GM18507 (cell line): ENCODE data around the gene FAM219B.
A peak's percentile ranks its signal among the peaks of the same experiment; 100 is the strongest.

ENCODE experiments used
- DNase-seq: peaks from one replicate; pipeline ENCODE4 v3.0.0; 2011; ENCODE audit warnings: low read depth; ENCODE audit not compliant: insufficient read length; ENCODE audit errors: extremely low spot score
- FAIRE-seq: peaks from 2 replicates; lab custom pipeline; 2011; peaks lifted over from hg19 to GRCh38; lab: Jason Lieb, UNC

Gene FAM219B

GRCh38 chr15:74884428-74885223 lies 22.0 kb downstream of the FAM219B start:
- FAIRE-seq (no peak), DNase-seq (no peak)

DNA sequence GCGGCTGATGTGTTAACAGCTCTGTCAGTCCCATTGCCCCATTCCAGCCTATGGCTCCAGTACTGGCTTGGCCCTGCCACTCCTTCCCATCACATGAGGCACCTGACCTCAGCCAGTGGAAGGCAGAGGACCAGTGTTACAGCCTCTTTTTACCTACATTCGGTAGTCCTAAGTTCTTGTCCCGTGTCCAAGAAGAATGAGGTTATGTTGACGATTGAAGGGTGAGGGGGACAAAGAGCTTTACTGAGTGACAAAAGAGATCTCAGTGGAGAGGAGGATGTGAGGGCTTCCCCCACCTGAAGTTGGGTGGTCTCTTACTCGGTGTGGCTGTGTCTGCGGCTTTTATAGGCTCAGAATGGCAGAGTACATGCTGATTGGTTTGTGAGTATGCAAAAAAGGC lies 24.1 kb downstream of the FAM219B start:
- FAIRE-seq (no peak), DNase-seq (no peak)

DNA sequence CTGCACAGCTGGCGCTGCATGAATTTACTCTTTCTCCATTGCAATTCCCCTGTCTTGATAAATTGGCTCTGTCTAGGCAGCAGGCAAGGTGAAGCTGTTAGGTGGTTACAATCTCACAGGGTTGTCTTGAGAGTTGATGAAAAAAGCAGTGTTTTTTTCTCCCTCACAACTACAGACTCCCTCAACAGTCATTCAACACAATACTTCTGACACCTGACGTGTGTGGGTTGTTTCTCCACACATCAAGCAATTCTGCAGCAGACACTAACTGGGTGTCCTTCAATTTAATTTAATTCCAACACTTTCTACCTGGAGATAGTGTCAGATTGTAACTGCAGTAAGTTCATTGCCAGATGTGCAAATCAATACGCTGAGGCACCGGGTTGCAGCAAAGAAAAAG lies 28.4 kb downstream of the FAM219B start:
- no peak for FAIRE-seq
- no peak for DNase-seq

DNA sequence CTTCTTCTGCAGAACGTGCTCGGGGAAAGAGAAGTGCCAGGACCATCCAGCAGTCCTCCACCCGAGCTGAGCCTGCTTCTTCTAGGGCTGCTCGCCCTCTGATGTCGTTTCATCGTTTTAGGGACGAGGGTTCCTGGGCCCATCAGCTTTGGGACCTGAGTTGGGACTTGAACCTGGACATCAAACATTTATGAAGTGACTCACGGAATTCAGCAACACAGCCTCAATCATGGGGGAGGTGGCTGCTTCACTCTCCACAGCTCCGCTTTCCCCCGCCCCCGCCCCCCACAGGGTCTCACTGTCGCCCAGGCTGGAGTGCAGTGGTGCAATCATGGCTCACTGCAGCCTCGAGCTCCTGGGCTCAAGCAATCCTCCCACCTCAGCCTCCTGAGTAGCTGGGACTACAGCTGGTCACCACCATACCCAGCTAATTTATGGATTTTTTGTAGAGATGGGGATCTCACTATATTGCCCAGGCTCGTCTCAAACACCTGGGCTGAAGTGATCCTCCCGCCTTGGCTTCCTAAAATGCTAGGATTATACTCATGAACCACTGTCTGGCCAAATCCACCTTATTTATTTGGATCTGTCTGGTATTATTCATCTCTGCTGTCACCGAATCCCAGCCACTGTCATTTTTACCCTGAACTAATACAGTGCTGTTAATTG lies 32.8 kb downstream of the FAM219B start:
- FAIRE-seq: no peak

GRCh38 chr15:74873036-74873755 lies 33.5 kb downstream of the FAM219B start, which contains the start of gene SCAMP2:
TSS of gene SCAMP2 (minus strand) at chr15:74873365. CDS start at chr15:74873255, 110 bp downstream.
- FAIRE-seq (peak; percentile 89), DNase-seq (peak; percentile 87)

More for the DNA sequence above, 32.8 kb downstream of the FAM219B start:
- no peak for DNase-seq

DNA sequence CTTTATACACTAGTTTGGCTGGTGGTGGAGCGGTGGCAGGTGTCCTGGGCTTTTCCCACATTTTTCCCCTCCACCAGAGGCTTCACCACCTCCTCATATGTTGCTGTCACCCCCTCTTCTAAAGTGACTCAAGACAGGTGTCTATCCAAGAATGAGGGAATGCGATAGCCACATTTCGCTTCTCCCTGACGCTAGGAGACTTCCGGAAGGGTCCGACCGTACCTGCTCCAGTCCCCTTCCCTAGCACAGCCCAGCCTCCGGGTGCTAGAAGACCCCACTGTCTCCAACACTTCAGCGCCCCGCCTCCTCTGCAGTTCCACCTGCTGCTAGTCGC lies 34.0 kb downstream of the FAM219B start:
- DNase-seq (no peak), FAIRE-seq (no peak)

DNA sequence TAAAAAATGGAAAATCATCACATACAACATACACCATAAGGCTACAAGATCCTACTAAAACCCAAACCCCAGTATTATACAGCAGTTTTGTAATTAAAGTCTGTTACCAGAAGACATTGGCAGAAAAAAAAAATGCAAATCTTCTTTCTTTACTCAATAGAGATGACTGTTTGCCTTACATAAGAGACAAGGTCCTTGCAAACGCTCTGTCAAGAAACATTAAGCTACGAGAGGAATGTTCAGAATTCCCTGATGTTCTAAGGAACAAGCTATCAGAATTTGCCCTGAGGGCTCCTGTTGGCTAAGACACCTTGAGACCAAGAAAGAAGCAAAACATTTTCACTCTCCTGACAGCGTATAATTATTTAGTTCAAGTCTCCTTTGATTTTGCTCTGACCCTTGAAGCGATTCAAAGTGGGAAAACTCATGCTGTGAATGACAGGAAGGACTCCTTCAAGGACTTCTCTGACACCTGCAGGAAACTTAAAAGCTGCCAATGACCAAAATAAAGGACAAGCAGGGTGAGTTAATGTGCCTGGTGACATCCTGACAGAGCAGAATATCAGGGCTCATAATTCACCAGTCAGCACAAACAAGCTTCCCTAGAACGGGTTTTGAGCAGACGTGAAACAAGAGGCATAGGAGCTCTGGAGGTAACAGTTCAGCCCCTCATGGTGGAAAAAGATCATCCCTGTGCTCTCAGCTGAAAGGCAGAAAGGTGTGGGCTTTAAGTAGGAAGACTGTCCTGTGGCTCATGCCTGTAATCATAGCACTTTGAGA lies 36.0 kb downstream of the FAM219B start:
- DNase-seq (no peak), FAIRE-seq (no peak)

GRCh38 chr15:74869726-74870407 lies 36.8 kb downstream of the FAM219B start:
- peak; percentile 96 for FAIRE-seq
- DNase-seq: peak; percentile 74

DNA sequence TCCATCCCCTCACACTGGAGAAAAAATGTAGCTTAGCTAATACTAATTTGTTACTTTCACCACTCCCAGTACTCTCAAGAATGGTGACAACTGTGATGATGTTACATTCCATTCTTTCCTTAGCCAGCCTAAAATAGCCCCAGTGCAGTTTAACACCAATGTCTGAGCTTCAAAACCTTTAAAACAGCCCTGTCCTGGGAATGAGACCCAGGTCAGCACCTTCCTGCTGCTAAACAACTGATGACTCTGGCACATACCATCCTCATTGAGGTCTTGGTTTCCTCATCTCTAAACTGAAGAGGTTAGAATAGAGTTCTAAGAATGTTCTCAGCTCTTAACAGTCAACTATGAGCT lies 37.3 kb downstream of the FAM219B start:
- DNase-seq (no peak), FAIRE-seq (no peak)

- FAIRE-seq: no peak
- no peak for DNase-seq
These were observed 38.6 kb downstream of the FAM219B start for GRCh38 chr15:74868059-74868458.

DNA sequence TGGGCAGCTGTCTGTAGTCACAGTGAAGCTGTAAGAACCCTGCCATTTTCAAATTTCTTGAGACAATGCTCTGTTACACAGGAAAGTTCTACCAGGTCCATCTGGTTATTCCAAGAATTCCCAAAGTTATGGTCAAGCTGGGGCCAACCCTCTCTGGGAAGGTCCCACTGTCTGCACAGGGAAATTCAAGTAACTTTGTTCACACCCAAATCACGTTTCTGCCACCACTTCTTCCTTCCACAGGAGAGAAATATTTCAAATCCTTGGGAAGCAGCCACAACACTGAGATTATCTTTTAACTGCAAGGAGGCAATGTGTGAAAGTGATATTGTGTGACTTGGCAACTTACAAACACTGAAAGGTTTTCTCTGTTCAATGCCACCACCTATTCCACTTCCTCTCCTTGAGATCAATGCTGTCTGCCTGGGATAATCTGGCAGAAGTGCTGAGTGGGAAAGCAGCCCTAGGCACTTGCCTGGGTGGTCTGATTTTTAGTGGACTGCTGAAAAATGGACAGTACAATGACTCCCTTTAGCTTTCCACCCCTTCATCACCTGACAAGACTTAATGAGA lies 39.1 kb downstream of the FAM219B start:
- no peak for DNase-seq
- no peak for FAIRE-seq

DNA sequence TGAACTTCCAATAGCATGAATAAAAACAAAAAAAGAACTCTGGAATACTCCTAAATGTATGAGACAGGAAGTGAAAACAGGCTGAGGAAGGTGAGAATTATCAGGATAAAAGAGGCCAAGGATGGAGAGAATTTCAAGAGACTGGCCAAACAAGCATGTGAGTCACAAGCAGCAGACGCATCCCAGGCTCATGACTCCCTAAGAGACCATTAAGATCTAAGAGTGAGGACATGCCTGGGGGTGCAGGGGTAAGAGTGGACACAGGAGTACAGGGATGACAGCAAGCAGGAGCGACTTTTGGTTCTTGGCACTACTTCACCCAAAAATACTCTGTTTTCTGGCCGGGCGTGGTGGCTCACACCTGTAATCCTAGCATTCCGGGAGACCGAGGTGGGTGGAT lies 40.6 kb downstream of the FAM219B start:
- FAIRE-seq (no peak), DNase-seq (no peak)

DNA sequence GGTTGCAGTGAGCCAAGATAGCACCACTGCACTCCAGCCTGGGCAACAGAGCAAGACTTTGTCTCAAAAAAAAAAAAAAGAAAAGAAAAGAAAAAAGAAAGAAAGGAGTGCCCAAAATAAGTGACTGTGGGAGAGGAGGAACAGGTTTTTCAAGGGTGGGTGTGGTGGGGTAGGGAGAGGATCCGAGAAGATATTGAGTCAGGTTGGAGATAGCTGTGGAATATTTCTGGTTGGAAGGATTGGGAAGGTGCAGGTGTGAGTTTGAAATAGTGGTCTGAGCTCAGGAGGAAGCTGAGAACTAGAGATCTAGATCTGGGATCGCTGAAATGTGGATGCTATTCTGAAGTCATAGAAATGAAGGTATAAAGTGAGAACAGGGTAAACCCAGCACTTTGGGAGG lies 41.3 kb downstream of the FAM219B start:
- FAIRE-seq: no peak
- DNase-seq: no peak

GRCh38 chr15:74864296-74864695 lies 42.4 kb downstream of the FAM219B start:
- FAIRE-seq: no peak
- no peak for DNase-seq

- DNase-seq: no peak
- no peak for FAIRE-seq
These were observed 43.2 kb downstream of the FAM219B start for GRCh38 chr15:74863239-74864056.

- FAIRE-seq: no peak
- no peak for DNase-seq
These were observed 48.3 kb downstream of the FAM219B start for GRCh38 chr15:74858369-74858740.

GRCh38 chr15:74857671-74858368 lies 48.8 kb downstream of the FAM219B start:
- no peak for DNase-seq
- FAIRE-seq: no peak
